Measurements from ENCODE around the gene SPDEF. TPM values are rescaled to one million over a fixed set of nuclear protein-coding genes. Genes with fewer than 3 reads are reported as not detected.

The SPDEF gene
- total and polyA plus RNA-seq, 2 of the 13 experiments (the other 11 are each of a cell fraction or from before 2014, with no cell fraction given), result not detected

GRCh38 chr6:34526992-34527728 is 29.0 kb downstream of the SPDEF start (continued):
- TF ChIP-seq ZNF205 (CRISPR knock-in tag; IDR thresholded peaks at IDR 0.05) (peak; percentile 88), ARNT2 (CRISPR knock-in tag; IDR thresholded peaks at IDR 0.05; ENCODE audit: low read depth) (peak; percentile 68; the same call in 1 of the 2 replicates), ZFP37 (CRISPR knock-in tag; IDR thresholded peaks at IDR 0.05; ENCODE audit: borderline replicate concordance) (no peak), ZNF230 (CRISPR knock-in tag; IDR thresholded peaks at IDR 0.05) (0 out of 2 replicates have a peak, but pooled peaks have one; percentile 30), NCOA2 (CRISPR knock-in tag; IDR thresholded peaks at IDR 0.05) (no peak), ZNF263 (CRISPR knock-in tag; IDR thresholded peaks at IDR 0.05) (peak; percentile 61), ZNF143 (CRISPR knock-in tag; IDR thresholded peaks at IDR 0.05) (peak; percentile 65), BCL6 (CRISPR knock-in tag; IDR thresholded peaks at IDR 0.05) (peak; percentile 35; the same call in 1 of the 2 replicates), SALL1 (CRISPR knock-in tag; IDR thresholded peaks at IDR 0.05) (peak; percentile 84), FLYWCH1 (CRISPR knock-in tag; IDR thresholded peaks at IDR 0.05) (no peak), DMAP1 (CRISPR knock-in tag; IDR thresholded peaks at IDR 0.05) (0 out of 2 replicates have a peak, but pooled peaks have one; percentile 41), KMT2B (CRISPR knock-in tag; IDR thresholded peaks at IDR 0.05) (peak; percentile 44; the same call in 1 of the 2 replicates), NFKBIZ (CRISPR knock-in tag; IDR thresholded peaks at IDR 0.05) (0 out of 2 replicates have a peak, but pooled peaks have one; percentile 57), RNF219 (CRISPR knock-in tag; IDR thresholded peaks at IDR 0.05) (no peak), KMT2A (CRISPR knock-in tag; IDR thresholded peaks at IDR 0.05) (peak; percentile 42; the same call in 1 of the 2 replicates), ZNF451 (CRISPR knock-in tag; IDR thresholded peaks at IDR 0.05) (0 out of 2 replicates have a peak, but pooled peaks have one; percentile 79), TFDP2 (CRISPR knock-in tag; IDR thresholded peaks at IDR 0.05) (peak; percentile 78), KLF6 (CRISPR knock-in tag; IDR thresholded peaks at IDR 0.05) (0 out of 2 replicates have a peak, but pooled peaks have one; percentile 65), IKZF5 (CRISPR knock-in tag; IDR thresholded peaks at IDR 0.05) (peak; percentile 70), MXD3 (CRISPR knock-in tag; IDR thresholded peaks at IDR 0.05) (peak; percentile 64; the same call in 1 of the 2 replicates), ZZZ3 (CRISPR knock-in tag; IDR thresholded peaks at IDR 0.05; ENCODE audit: borderline replicate concordance) (0 out of 2 replicates have a peak, but pooled peaks have one; percentile 55), CBX1 (IDR thresholded peaks at IDR 0.05; ENCODE audit: low read depth) (peak; percentile 82), ZNF580 (CRISPR knock-in tag; IDR thresholded peaks at IDR 0.05; ENCODE audit: borderline replicate concordance, low read depth) (peak; percentile 55; the same call in 1 of the 2 replicates), ZNF547 (CRISPR knock-in tag; IDR thresholded peaks at IDR 0.05) (0 out of 2 replicates have a peak, but pooled peaks have one; percentile 17), ZNF644 (CRISPR knock-in tag; IDR thresholded peaks at IDR 0.05; ENCODE audit: low read depth) (no peak), ZNF331 (CRISPR knock-in tag; IDR thresholded peaks at IDR 0.05) (peak; percentile 81; the same call in 1 of the 2 replicates), SNAI1 (CRISPR knock-in tag; IDR thresholded peaks at IDR 0.05; ENCODE audit: borderline replicate concordance) (no peak)

Data from HepG2 (cell line).